HL-60 (cell line): Measurements from ENCODE around the gene PLPP3.

Source experiments
- DNase-seq, 2 experiments: peaks; one replicate each; pipeline ENCODE4 v3.0.0-alpha.2; 2010 to 2020; ENCODE audit warnings: low read depth in 1 of 2, low spot score in 1 of 2
- H3K27ac ChIP-seq: fragments of 250-450 bp; sonication (Bioruptor Pico); replicated peaks from 2 replicates; pipeline ENCODE4 v1.5.1; 2020; ENCODE audit warnings: mild to moderate bottlenecking, moderate library complexity
- H3K27me3 ChIP-seq: fragments of 250-450 bp; sonication (Bioruptor Pico); 2 replicates; pipeline ENCODE4 v1.5.1; 2021; ENCODE audit warnings: mild to moderate bottlenecking, moderate library complexity; ENCODE audit not compliant: insufficient read depth, poor library complexity, severe bottlenecking
- H3K4me3 ChIP-seq: replicated peaks from 2 replicates; pipeline ENCODE4 v1.5.1; 2011; ENCODE audit warnings: mild to moderate bottlenecking, control low read depth, low read length; ENCODE audit not compliant: insufficient read depth
- GABPA ChIP-seq: IDR thresholded peaks from 2 replicates; pipeline ENCODE4 v1.6.1; 2012; ENCODE audit warnings: low read depth
- POLR2AphosphoS5 ChIP-seq: IDR thresholded peaks from 2 replicates; pipeline ENCODE4 v1.6.1; 2012; ENCODE audit warnings: low read depth
- SPI1 ChIP-seq: IDR thresholded peaks from 2 replicates; pipeline ENCODE4 v1.6.1; 2012; ENCODE audit warnings: low read depth, mild to moderate bottlenecking, borderline replicate concordance
- TF ChIP-seq, protein P1 (sequence below): IDR thresholded peaks from 2 replicates; pipeline ENCODE4 v1.6.1; 2012; ENCODE audit warnings: low read depth; ENCODE audit not compliant: insufficient replicate concordance
- TF ChIP-seq, protein P2 (sequence below): IDR thresholded peaks from one replicate; pipeline ENCODE4 v1.5.1; 2011; ENCODE audit warnings: low read length, control low read depth, inconsistent platforms; ENCODE audit not compliant: insufficient read depth

The PLPP3 gene

DNA sequence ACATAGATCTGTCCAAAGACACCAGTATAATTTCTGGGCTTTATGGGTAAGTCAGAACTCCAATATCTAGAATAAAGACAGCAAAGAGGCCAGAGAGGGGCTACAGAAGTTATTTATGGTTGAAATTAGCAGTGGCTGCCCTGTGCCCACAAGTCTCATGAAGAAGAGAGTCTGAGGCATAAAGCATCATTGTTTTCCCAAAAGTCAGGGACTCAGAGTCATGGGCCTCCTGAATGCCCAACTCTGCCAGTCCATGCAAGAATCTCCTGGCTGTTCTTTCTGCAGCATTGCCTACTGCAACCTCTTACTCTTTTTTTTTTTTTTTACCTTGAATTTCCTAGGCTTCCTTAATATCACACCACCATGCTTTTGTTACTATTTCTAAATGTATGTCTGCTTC is 49.6 kb downstream of the PLPP3 start:
- no peak overlapping the region for H3K4me3 ChIP-seq
- no peak overlapping the region for H3K27ac ChIP-seq
- DNase-seq = no peak
- TF ChIP-seq POLR2AphosphoS5 (no peak), GABPA (no peak)
- TF ChIP-seq, protein P1, sequence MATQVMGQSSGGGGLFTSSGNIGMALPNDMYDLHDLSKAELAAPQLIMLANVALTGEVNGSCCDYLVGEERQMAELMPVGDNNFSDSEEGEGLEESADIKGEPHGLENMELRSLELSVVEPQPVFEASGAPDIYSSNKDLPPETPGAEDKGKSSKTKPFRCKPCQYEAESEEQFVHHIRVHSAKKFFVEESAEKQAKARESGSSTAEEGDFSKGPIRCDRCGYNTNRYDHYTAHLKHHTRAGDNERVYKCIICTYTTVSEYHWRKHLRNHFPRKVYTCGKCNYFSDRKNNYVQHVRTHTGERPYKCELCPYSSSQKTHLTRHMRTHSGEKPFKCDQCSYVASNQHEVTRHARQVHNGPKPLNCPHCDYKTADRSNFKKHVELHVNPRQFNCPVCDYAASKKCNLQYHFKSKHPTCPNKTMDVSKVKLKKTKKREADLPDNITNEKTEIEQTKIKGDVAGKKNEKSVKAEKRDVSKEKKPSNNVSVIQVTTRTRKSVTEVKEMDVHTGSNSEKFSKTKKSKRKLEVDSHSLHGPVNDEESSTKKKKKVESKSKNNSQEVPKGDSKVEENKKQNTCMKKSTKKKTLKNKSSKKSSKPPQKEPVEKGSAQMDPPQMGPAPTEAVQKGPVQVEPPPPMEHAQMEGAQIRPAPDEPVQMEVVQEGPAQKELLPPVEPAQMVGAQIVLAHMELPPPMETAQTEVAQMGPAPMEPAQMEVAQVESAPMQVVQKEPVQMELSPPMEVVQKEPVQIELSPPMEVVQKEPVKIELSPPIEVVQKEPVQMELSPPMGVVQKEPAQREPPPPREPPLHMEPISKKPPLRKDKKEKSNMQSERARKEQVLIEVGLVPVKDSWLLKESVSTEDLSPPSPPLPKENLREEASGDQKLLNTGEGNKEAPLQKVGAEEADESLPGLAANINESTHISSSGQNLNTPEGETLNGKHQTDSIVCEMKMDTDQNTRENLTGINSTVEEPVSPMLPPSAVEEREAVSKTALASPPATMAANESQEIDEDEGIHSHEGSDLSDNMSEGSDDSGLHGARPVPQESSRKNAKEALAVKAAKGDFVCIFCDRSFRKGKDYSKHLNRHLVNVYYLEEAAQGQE = no peak
- peaks cover 5% of the 10 kb centered on the region for H3K27me3 ChIP-seq

DNA sequence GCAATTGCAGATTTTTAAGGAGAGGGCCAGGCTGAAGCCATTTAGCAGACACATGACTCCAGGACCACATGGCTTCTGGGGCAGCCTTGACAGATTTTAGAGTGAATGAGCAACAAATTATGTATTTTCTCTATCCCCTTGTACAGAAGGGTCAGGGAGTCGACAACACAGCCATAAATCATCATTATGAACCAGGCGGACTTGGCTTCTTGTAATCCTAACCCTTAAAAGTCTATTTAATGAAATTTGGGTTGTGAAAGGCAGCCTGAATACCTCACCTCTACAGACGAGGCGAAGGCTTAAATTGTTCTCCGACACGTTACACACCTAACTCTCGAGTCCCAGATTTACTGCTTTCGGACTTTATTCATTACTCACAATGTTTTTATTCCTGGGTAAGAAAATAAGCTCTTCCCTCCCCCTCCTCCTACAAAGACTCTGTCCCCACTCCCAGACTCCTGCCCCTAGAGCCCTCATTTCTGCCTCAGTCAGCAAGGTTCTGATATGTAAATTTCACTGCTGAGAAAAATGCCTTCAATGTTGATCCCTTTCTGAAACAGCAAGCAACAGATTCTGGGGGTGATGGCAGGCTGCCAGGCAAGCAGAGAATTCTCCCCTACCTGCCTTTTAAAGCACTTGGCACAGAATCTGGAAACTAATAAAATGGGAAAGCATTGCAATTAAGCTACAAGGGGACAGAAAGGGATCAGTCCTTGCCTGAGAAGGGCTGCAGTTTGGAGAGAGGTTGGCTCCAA is 51.6 kb downstream of the PLPP3 start:
- Histone ChIP-seq H3K27ac (no peak overlapping the region), H3K4me3 (no peak overlapping the region), H3K27me3 (peaks cover 5% of the 10 kb centered on the region)
- TF ChIP-seq, protein P2, sequence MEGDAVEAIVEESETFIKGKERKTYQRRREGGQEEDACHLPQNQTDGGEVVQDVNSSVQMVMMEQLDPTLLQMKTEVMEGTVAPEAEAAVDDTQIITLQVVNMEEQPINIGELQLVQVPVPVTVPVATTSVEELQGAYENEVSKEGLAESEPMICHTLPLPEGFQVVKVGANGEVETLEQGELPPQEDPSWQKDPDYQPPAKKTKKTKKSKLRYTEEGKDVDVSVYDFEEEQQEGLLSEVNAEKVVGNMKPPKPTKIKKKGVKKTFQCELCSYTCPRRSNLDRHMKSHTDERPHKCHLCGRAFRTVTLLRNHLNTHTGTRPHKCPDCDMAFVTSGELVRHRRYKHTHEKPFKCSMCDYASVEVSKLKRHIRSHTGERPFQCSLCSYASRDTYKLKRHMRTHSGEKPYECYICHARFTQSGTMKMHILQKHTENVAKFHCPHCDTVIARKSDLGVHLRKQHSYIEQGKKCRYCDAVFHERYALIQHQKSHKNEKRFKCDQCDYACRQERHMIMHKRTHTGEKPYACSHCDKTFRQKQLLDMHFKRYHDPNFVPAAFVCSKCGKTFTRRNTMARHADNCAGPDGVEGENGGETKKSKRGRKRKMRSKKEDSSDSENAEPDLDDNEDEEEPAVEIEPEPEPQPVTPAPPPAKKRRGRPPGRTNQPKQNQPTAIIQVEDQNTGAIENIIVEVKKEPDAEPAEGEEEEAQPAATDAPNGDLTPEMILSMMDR = no peak
- TF ChIP-seq GABPA (no peak), SPI1 (no peak), POLR2AphosphoS5 (no peak)
- TF ChIP-seq, protein P1 = no peak
- DNase-seq = no peak

DNA sequence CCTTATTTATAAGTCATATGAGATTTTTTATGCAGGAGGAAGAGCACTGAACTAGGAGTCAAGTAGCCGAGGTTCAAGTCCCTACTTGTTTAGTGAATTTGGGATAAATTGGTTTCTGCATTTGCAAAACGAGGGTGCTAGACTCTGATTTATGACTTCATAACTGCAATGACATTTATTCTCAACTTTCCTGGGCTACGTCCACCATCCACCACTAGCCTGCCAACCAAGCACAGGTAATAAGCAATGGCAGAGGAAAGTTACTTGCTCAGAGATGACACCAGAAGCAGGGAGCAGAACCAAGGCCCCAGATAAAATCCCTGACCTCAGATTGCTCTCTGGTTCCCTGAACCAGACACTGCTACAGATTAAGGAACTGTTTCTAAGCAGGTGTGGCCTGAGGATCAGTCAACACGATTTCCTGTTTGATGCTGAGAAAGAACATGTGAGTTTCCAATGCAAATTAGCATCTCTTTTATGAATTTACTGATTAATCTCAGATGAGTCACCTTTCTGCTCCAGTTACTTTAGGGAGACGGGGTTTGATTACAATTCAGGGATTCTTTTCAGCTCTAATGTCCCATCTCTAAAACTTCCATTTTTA is 52.7 kb downstream of the PLPP3 start:
- no peak overlapping the region for H3K4me3 ChIP-seq
- peaks cover 5% of the 10 kb centered on the region for H3K27me3 ChIP-seq
- no peak for DNase-seq
- H3K27ac ChIP-seq = no peak overlapping the region
- TF ChIP-seq, protein P2 = no peak
- TF ChIP-seq, protein P1 = no peak
- no peak for TF ChIP-seq SPI1
- TF ChIP-seq GABPA = no peak
- TF ChIP-seq POLR2AphosphoS5 = no peak
